ENCODE data around the gene B9D2.
A peak's percentile ranks its signal among the peaks of the same experiment; 100 is the strongest.
"Not testable (repeated sequence)": the region's sequence is repeated elsewhere in the genome, so short reads cannot be mapped to it uniquely, and the experiment has no call there.

Gene B9D2

DNA sequence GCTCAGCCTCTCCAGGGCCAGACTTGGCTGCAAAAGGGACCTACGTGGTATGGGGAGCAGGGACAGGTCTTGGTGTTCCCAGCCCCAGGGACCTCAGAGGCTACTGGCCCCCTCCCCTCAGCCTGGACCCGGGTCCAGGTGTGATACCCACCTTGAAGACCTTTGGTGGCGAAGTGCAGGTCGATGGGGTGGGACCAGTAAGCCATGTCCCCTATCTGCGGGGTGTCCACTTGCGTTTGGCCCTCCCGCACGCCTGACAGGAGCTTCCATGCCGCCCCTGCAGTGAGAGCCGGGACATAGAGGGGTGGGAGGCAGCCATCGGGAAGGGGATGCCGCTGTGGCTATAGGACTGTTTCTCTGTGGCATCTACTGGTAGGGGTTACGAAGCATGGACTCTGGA is 6.2 kb downstream of the B9D2 start:
- TF ChIP-seq JUND (IDR thresholded peaks at IDR 0.05; ENCODE audit: low read depth) = no peak
- DNase-seq (ENCODE audit: low read depth in 1 of 2, low spot score in 1 of 2) = no peak
- in situ Hi-C loops (cut with HindIII; ENCODE audit: low pct_unique_long_range_greater_than_20kb, low sequenced_read_pairs) = no loop called here

DNA sequence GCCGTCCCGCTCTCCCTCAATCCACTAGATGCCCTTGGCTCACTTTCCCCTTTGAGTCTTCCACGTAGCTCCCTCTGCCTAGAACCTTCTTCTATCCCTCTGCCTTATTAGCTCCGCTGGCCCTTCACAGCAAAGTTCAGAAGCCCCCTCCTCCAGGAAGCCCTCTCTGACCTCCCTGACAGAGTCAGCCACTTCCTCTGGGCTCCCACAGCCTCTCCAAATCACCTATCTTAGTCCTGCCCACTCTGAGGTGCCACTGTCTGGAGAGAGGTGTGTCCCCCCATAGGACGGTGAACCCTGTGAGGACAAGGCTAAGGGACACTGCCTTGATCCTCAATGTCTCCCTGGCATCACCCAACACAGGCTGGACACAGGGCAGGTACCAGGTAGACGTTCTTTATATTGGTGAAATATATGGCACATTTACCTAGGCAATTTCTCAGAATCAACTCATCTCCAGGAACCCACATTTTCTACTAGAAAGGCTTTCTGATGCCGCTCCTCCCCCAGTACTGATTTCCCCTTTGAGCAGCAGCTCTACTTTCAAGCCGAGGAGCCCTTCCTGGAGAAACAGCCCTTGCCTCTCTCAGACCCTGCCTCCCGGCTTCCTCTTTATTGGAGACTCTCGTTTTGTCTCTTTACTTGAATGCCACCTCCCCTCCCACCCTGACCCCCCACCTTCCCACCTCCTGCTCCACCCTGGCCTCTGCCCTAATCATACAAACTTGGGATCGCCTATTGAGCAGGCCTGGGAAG is 6.8 kb downstream of the B9D2 start:
- no peak for DNase-seq (ENCODE audit: low read depth in 1 of 2, low spot score in 1 of 2)
- TF ChIP-seq JUND (IDR thresholded peaks at IDR 0.05; ENCODE audit: low read depth) = no peak
- in situ Hi-C loops (cut with HindIII; ENCODE audit: low pct_unique_long_range_greater_than_20kb, low sequenced_read_pairs) = no loop called here

DNA sequence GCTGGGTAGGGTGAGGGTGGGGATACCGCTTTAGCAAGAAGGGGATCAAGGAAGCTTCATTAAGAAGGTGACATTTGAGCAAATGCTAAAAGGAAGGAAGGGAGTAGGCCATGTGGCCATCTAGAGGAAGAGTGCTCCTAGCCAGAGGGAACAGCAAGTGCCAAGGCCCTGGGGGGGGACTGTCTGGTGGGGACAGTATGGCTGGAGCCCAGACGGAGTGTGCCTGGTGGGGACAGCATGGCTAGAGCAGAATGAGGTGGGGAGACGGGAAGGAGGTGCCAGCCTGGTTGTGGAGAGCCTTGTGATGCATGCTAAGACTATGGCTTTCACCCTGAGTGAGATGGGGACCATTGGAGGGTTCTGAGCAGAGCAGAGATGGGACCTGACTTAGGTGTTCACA is 8.1 kb downstream of the B9D2 start:
- in situ Hi-C loops (cut with HindIII; ENCODE audit: low pct_unique_long_range_greater_than_20kb, low sequenced_read_pairs) = no loop called here
- DNase-seq (ENCODE audit: low read depth in 1 of 2, low spot score in 1 of 2) = no peak
- no peak for TF ChIP-seq JUND (IDR thresholded peaks at IDR 0.05; ENCODE audit: low read depth)

DNA sequence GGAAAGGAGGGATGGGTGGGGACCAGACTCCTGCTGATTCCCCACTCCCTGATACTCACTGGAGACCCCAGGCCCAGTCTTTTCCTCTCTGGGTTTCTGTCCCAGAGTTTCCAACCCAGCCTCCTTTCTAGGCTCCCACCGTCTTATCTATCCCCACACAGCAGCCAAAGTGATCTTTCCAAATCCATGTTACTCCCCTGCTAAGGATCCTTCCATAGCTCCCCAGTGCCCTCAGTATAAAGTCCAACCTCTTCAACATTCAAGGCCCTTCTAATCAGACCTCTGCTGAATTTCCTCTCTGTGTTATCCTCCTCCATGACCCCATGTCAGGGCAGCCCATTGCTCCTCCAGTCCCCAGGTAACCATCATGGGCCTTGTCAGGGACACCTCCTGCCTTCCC is 8.9 kb downstream of the B9D2 start:
- no peak for TF ChIP-seq JUND (IDR thresholded peaks at IDR 0.05; ENCODE audit: low read depth)
- in situ Hi-C loops (cut with HindIII; ENCODE audit: low pct_unique_long_range_greater_than_20kb, low sequenced_read_pairs) = no loop called here
- no peak for DNase-seq (ENCODE audit: low read depth in 1 of 2, low spot score in 1 of 2)

DNA sequence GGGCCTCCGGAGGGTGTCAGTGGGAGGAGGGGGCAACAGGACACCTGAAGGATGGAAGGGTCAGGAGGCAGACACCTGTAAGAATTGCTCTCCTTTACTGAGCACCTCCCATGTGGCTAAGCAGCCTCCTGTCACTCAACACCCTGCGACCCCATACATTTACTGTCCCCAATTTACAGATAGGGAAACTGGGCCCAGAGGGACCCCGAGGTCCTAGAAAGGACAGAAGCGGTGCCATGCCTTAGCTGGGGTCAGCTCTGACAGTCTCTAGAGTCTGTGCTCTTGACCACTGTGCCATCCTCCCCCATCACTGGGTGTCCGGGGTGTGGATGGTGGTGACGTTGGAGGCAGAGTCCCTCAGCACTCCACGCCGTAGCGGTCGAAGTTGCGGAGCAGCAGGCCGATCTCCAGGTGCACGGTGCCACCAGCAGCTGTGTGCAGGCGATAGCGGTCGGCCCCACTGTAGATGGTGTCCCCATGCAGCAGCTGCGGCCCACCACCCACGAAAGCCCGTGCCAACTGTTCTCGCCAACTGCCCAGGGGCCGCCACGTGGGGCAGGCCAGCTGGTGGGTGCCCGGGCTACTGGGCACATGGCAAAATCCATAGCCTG is 9.5 kb downstream of the B9D2 start:
- in situ Hi-C loops (cut with HindIII; ENCODE audit: low pct_unique_long_range_greater_than_20kb, low sequenced_read_pairs) = no loop called here
- no peak for TF ChIP-seq JUND (IDR thresholded peaks at IDR 0.05; ENCODE audit: low read depth)
- no peak for DNase-seq (ENCODE audit: low read depth in 1 of 2, low spot score in 1 of 2)

DNA sequence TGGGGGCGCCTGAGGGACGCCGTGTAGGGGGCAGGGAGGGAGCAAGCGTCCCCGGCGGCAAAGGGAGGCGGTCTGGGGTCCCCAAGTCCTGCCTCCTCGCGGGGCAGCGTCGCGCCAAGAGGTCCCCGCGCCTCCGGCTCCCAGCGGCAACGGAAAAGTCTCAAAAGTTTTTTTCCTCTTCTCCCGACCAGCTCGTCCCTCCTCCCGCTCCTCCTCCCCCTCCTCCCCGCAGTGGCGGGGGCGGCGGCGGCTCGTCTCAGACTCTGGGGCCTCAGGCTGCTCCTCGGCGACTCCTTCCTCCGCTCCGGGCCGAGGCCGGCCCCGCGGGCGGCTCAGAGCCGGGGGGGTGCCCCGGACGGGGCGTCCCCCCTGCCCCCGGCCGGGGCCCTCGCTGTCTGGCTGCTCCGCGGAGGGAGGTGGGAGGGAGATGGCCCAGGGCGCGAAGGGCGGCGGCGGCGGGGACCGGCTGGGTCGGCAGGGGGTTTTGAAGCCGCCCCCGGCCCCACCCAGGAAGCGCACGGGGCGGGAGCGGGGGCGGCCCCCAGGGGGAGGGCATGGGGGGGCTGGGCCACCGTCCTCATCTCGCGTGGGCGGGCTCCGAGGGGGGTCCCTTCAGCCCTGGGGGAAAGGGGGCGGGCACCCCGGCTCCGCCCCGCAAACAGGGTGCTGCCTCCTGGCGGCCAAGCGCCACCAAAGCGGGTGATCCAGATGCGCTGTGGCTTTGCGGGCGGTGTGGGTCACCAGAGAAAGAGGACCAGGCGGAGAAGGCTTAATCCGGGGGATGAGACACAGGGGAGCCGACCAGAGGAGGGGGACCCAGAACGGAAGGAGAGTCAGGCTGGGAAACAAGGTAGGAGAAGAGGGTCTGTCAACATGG is 10.2 kb downstream of the B9D2 start, which contains the start of gene TGFB1:
Gene TGFB1 (minus strand): TSS at position 457 of the 877 bp plus-strand sequence. CDS start 878 bp downstream, outside the sequence.
- DNase-seq (ENCODE audit: low read depth in 1 of 2, low spot score in 1 of 2) = peak; percentile 42 to 77
- TF ChIP-seq JUND (IDR thresholded peaks at IDR 0.05; ENCODE audit: low read depth) = no peak
- in situ Hi-C loops (cut with HindIII; ENCODE audit: low pct_unique_long_range_greater_than_20kb, low sequenced_read_pairs) = no loop called here

DNA sequence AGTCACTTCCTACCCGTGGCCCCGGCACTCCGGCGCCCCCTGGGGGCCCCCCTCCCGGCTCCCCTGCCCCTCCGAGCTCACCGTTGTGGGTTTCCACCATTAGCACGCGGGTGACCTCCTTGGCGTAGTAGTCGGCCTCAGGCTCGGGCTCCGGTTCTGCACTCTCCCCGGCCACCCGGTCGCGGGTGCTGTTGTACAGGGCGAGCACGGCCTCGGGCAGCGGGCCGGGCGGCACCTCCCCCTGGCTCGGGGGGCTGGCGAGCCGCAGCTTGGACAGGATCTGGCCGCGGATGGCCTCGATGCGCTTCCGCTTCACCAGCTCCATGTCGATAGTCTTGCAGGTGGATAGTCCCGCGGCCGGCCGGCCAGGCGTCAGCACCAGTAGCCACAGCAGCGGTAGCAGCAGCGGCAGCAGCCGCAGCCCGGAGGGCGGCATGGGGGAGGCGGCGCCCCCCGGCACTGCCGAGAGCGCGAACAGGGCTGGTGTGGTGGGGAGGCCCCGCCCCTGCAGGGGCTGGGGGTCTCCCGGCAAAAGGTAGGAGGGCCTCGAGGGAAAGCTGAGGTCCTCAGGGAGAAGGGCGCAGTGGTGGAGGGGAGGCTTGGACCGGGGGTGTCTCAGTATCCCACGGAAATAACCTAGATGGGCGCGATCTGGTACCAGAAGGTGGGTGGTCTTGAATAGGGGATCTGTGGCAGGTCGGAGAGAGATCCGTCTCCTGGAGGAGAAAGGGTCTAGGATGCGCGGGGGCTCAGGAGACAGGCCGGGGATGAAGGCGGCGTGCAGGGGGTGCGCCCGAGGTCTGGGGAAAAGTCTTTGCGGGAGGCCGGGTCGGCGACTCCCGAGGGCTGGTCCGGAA is 11.1 kb downstream of the B9D2 start:
- no peak for TF ChIP-seq JUND (IDR thresholded peaks at IDR 0.05; ENCODE audit: low read depth)
- no peak for DNase-seq (ENCODE audit: low read depth in 1 of 2, low spot score in 1 of 2)
- in situ Hi-C loops (cut with HindIII; ENCODE audit: low pct_unique_long_range_greater_than_20kb, low sequenced_read_pairs) = no loop called here

DNA sequence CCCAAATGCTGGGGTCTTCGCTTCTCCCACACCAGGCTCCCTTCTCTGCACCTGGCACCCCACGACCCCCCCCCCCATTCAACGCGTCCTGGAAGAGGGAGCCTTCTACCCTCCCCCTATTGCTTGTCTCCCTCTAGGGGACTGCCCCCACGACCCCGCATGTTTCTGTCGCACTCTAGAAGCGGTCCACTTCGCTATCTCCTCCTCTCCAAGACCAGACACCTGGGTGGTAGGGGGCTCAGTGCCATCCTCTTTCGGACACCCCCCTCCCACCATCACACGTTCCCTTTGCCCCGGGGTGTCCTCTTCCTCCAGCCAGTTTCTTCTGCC is 11.7 kb downstream of the B9D2 start:
- DNase-seq (ENCODE audit: low read depth in 1 of 2, low spot score in 1 of 2) = no peak
- TF ChIP-seq JUND (IDR thresholded peaks at IDR 0.05; ENCODE audit: low read depth) = no peak
- in situ Hi-C loops (cut with HindIII; ENCODE audit: low pct_unique_long_range_greater_than_20kb, low sequenced_read_pairs) = no loop called here

DNA sequence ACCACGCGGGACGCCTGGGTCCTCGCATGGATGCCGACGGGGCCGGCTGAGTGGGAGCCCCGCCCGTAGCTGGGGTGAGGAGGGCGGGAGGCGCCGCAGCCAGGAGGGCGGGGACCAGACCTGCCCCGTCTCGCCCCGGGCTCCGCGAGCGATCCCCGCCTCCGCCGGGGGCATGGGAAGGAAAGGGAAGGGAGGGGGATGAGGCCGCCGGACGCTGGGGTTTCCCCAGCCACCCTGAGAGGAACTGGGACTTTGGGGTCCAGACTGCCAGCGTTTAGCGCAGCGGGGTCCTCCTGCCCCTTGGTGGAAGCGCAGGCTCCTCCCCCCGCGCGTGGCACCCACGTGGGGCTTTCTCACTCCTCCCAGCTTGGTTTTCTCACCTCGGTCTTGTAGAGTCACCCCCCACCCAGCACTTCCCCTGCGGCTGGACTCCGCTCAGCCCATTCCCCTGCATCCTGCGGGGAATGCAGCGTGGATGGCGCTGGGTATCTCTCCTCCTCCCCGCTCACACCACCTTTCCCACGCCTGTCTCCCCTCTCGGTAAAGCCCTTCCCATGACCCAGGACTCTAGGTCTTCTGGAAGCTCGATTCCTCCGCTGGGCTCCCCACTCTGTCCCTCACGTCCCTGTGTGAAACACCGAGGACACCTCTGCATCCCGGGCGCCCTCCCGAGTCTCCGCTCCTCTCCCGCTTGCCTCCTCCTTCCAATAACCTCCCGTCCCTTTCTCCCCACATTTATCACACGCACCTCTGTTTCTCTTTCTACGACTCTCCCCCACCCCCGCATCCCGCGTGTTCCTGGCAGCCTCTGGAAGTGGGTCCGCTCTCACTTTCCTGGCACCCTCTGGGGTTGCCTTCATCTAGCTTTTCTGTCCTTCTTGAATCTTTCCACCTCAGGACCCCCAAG is 12.4 kb downstream of the B9D2 start:
- no peak for TF ChIP-seq JUND (IDR thresholded peaks at IDR 0.05; ENCODE audit: low read depth)
- in situ Hi-C loops (cut with HindIII; ENCODE audit: low pct_unique_long_range_greater_than_20kb, low sequenced_read_pairs) = no loop called here
- no peak for DNase-seq (ENCODE audit: low read depth in 1 of 2, low spot score in 1 of 2)

DNA sequence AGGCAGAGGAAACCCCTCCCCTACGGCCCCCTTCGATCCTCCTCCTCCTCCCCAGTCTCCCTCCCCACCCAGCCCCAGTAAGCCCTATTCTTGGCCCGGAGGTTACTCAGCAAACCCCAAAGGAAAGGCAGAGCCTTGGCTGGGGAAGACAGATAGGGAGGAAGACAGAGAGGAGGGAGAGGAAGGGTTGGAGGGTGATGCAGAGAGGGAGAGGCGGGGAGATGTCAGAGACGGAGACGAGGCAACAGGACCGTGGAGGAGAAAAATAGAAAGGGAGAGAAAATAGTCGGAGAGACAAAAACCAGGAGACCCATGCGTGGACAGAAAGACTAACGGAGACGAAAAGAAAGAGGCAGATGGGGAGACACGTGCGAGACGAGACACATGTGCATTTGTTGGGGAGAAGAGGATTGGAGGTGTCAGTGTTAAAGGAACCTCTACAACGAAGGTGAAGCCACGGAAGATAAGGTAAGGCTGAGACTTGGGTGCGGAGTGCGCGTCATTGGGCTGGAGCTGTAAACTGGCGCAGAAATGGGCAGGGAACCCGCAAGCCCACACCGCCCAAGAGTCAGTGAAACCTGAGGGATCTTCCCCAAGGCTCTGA is 13.1 kb downstream of the B9D2 start:
- no peak for DNase-seq (ENCODE audit: low read depth in 1 of 2, low spot score in 1 of 2)
- TF ChIP-seq JUND (IDR thresholded peaks at IDR 0.05; ENCODE audit: low read depth) = no peak
- in situ Hi-C loops (cut with HindIII; ENCODE audit: low pct_unique_long_range_greater_than_20kb, low sequenced_read_pairs) = no loop called here

DNA sequence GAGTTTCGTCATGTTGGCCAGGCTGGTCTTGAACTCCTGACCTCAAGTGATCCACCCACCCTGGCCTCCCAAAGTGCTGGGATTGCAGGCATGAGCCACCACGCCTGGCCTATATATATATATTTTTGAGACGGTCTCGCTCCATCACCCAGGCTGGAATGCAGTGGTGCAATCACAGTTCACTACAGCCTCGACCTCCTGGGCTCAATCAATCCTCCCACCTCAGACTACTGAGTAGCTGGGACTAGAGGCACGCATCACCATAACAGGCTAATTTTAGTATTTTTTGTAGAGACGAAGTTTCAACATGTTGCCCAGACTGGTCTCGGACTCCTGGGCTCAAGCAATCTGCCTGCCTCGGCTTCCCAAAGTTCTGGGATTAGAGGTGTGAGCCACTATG is 17.0 kb downstream of the B9D2 start:
- in situ Hi-C loops (cut with HindIII; ENCODE audit: low pct_unique_long_range_greater_than_20kb, low sequenced_read_pairs); DNase-seq (ENCODE audit: low read depth in 1 of 2, low spot score in 1 of 2): not testable (repeated sequence)

Data from T47D (cell line).